ENCODE data around the gene RFTN1. TPM values are rescaled to one million over a fixed set of nuclear protein-coding genes. Genes with fewer than 3 reads are reported as not detected.

The RFTN1 gene
- total and polyA plus RNA-seq, 12 donors, result 8.3 to 35.7 (median 17.4) TPM

GRCh38 chr3:16520970-16521881 lies 7.7 kb upstream of the RFTN1 start:
- H3K9me3 ChIP-seq (replicated peaks in 1 of 3), result no peaks in the 10 kb centered on the region
- H3K36me3 ChIP-seq (replicated peaks in 1 of 2), result no peaks in the 10 kb centered on the region
- 42 to 69% (median 59%) methylated on average over 5 of the region's 5 CpGs for WGBS, 4 donors
- TF ChIP-seq CTCF (IDR thresholded peaks at IDR 0.05), result no peak
- TF ChIP-seq POLR2A (IDR thresholded peaks at IDR 0.05), result no peak
- H3K4me3 ChIP-seq, result no peak overlapping the region
- no peaks in the 10 kb centered on the region for H3K4me1 ChIP-seq (replicated peaks in 1 of 2)
- intact Hi-C loops (cut with DNase I), result no loop called here
- no peaks in the 10 kb centered on the region for H3K27me3 ChIP-seq
- no peak overlapping the region for H3K27ac ChIP-seq
- DNase-seq, result no peak

GRCh38 chr3:16520241-16520969 lies 6.9 kb upstream of the RFTN1 start:
- Histone ChIP-seq H3K27ac (no peak overlapping the region), H3K9me3 (replicated peaks in 1 of 3) (no peaks in the 10 kb centered on the region), H3K4me3 (no peak overlapping the region), H3K36me3 (replicated peaks in 1 of 2) (no peaks in the 10 kb centered on the region), H3K4me1 (replicated peaks in 1 of 2) (no peaks in the 10 kb centered on the region), H3K27me3 (no peaks in the 10 kb centered on the region)
- intact Hi-C loops (cut with DNase I), result no loop called here
- 57 to 81% (median 68%) methylated on average over 3 to 6 of the region's 6 CpGs for WGBS, 4 donors
- DNase-seq, result no peak
- TF ChIP-seq CTCF (IDR thresholded peaks at IDR 0.05), result no peak
- TF ChIP-seq POLR2A (IDR thresholded peaks at IDR 0.05), result no peak

DNA sequence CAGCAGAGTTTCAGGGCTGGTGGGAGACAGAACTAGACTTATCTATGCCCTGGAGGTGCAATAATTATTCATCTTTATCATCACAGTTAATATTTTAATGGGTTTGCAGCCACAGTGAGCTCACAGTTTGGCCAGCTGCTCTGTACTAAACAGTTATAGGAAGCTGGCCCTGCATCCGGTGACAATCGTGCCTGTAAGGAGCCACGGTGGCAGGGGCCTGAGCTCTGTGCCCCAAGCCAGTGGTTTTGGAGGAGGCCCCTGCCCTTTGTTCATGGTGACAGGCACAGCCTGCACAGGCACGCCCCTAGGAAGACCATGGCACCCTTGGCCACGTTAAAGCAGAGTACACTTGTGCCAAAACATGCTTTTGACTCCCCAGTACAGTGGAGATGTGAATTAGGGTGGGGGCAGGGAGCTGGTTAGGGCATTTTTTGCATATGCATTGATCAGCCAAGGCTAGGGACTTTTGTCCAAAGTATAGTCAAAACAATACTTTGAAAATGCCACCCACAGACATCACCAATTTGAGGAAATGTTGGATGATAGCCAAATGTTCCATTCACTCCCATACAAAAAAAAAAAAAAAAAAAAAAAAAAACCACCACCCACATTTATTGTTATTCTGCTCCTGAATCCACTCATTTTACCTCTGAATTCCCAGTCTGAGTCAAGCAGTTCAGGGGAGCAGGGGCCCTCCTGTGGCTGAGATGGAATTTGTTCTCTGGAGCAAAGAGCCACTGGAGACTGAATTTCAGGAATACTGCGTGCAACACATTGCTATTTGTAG lies 3.4 kb upstream of the RFTN1 start:
- peak overlapping the region in 1 of 5 donors; percentile 20 for H3K27ac ChIP-seq
- peak in 5 of 7 donors; percentile 24 to 65 (median 37) for DNase-seq
- peaks cover 0 to 10% of the 10 kb centered on the region in 2 donors for H3K4me1 ChIP-seq (replicated peaks in 1 of 2)
- TF ChIP-seq CTCF (IDR thresholded peaks at IDR 0.05), result peak in 4 of 6 experiments; percentile 44 to 58 (median 48)
- no peak for TF ChIP-seq POLR2A (IDR thresholded peaks at IDR 0.05)
- H3K9me3 ChIP-seq (replicated peaks in 1 of 3), result no peaks in the 10 kb centered on the region
- no peak overlapping the region for H3K4me3 ChIP-seq
- peaks cover 5% of the 10 kb centered on the region for H3K27me3 ChIP-seq
- no peaks in the 10 kb centered on the region for H3K36me3 ChIP-seq (replicated peaks in 1 of 2)
- 18 to 35% (median 31%) methylated on average over 6 of the region's 6 CpGs for WGBS, 4 donors
- intact Hi-C loops (cut with DNase I), result no loop called here
